HCT116 (cell line): ENCODE data around the gene COA1.
"Not testable (repeated sequence)": the region's sequence is repeated elsewhere in the genome, so short reads cannot be mapped to it uniquely, and the experiment has no call there.

ENCODE experiments used
- CTCF ChIP-seq, 3 experiments: fragments of 200-600 bp in 1 of 3; sonication (generic) in 1 of 3; IDR thresholded peaks in 2 of 3; conservative IDR thresholded peaks in 1 of 3; 2 replicates each; pipeline ENCODE4 v1.5.1; 2012 to 2017; ENCODE audit warnings: low read depth in 2 of 3, low read length in 2 of 3, antibody characterized with exemption in 1 of 3, borderline replicate concordance in 1 of 3, control low read depth in 1 of 3, mild to moderate bottlenecking in 1 of 3, mixed read lengths in 1 of 3, mixed run types in 1 of 3, moderate library complexity in 1 of 3; ENCODE audit not compliant: insufficient read depth in 1 of 3
- EZH2 ChIP-seq: fragments of 200-600 bp; sonication (generic); IDR thresholded peaks from 2 replicates; pipeline ENCODE4 v1.6.1; 2017; ENCODE audit warnings: antibody characterized with exemption, mixed run types
- FOSL1 ChIP-seq: IDR thresholded peaks from 2 replicates; pipeline ENCODE4 v1.6.1; 2012; ENCODE audit warnings: low read depth
- JUND ChIP-seq: IDR thresholded peaks from 2 replicates; pipeline ENCODE4 v1.6.1; 2012
- POLR2A ChIP-seq: IDR thresholded peaks from 2 replicates; pipeline ENCODE4 v1.7.0; 2011; ENCODE audit warnings: borderline replicate concordance; ENCODE audit not compliant: insufficient read depth, insufficient read length; ENCODE audit errors: extremely low read depth
- SP1 ChIP-seq: IDR thresholded peaks from 2 replicates; pipeline ENCODE4 v1.6.1; 2012; ENCODE audit warnings: low read depth
- ZBTB33 ChIP-seq: IDR thresholded peaks from 2 replicates; pipeline ENCODE4 v1.6.1; 2011; ENCODE audit warnings: mild to moderate bottlenecking, low read length, moderate library complexity; ENCODE audit not compliant: insufficient replicate concordance; ENCODE audit errors: extremely low read depth
- TF ChIP-seq, protein P1 (sequence below): IDR thresholded peaks from 2 replicates; pipeline ENCODE4 v1.6.1; 2012
- TF ChIP-seq, protein P2 (sequence below): IDR thresholded peaks from 2 replicates; pipeline ENCODE4 v1.6.1; 2012

DNA sequence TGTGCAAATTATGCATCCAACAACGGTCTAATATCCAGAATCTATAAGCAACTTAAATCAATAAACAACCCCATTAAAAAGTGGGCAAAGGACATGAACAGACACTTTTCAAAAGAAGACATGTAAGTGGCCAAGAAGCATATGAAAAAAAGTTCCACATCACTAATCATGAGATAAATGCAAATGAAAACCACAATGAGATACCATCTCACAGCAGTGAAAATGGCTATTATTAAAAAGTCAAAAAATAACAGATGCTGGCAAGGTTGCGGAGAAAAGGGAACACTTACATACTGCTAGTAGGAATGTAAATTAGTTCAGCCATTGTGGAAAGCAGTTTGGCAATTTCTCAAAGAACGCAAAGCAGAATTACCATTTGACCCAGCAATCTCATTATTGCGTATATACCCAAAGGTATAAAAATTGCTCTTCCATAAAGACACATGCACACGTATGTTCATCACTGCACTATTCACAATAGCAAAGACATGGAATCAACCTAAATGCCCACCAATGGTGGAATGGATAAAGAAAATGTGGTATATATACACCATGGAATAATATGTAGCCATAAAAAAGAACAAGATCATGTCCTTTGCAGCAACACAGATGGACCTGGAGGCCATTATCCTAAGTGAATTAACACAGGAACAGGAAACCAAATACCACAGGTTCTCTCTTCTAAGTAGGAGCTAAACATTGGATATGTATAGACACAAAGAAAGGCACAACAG lies 55.9 kb downstream of the COA1 start:
- not testable (repeated sequence) for TF ChIP-seq CTCF (IDR thresholded peaks at IDR 0.05 in 2 of 3, conservative IDR thresholded peaks at IDR 0.05 in 1 of 3; ENCODE audit: borderline replicate concordance in 1 of 3, insufficient read depth in 1 of 3, low read depth in 2 of 3, low read length in 2 of 3); ZBTB33; SP1; POLR2A; FOSL1; EZH2; JUND
- TF ChIP-seq, protein P1, sequence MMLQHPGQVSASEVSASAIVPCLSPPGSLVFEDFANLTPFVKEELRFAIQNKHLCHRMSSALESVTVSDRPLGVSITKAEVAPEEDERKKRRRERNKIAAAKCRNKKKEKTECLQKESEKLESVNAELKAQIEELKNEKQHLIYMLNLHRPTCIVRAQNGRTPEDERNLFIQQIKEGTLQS: not testable (repeated sequence)
- TF ChIP-seq, protein P2, sequence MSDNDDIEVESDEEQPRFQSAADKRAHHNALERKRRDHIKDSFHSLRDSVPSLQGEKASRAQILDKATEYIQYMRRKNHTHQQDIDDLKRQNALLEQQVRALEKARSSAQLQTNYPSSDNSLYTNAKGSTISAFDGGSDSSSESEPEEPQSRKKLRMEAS: not testable (repeated sequence)
